GM23338 (cell line): ENCODE measurements around the gene RNF212B. TPM values are rescaled to one million over a fixed set of nuclear protein-coding genes. Genes with fewer than 3 reads are reported as not detected.

Source experiments
- ATAC-seq: fragments of 200-7000 bp; cut with Tn5 transposase; 3 replicates; pipeline ENCODE4 v1.9.1; 2020
- DNase-seq: peaks from one replicate; pipeline ENCODE4 v3.0.0-alpha.2; 2015; ENCODE audit warnings: low spot score
- H2AFZ ChIP-seq: fragments of 200-600 bp; sonication (generic); 2 replicates; pipeline ENCODE4 v1.8.0; 2016; ENCODE audit warnings: antibody characterized with exemption, mild to moderate bottlenecking, moderate library complexity
- H3F3A ChIP-seq: fragments of 200-600 bp; sonication (generic); replicated peaks from 2 replicates; pipeline ENCODE4 v1.8.0; 2017; ENCODE audit warnings: antibody characterized with exemption, mixed run types, low read depth
- H3K27ac ChIP-seq: fragments of 200-600 bp; sonication (generic); 2 replicates; pipeline ENCODE4 v1.6.1; 2016; ENCODE audit warnings: low read depth
- H3K27me3 ChIP-seq: fragments of 200-600 bp; sonication (generic); 2 replicates; pipeline ENCODE4 v1.8.0; 2016; ENCODE audit warnings: mild to moderate bottlenecking, mixed run types, moderate library complexity; ENCODE audit not compliant: insufficient read depth
- H3K36me3 ChIP-seq: fragments of 200-600 bp; sonication (generic); 2 replicates; pipeline ENCODE4 v1.8.0; 2016; ENCODE audit warnings: mild to moderate bottlenecking; ENCODE audit not compliant: insufficient read depth
- H3K4me1 ChIP-seq: fragments of 200-600 bp; sonication (generic); 2 replicates; pipeline ENCODE4 v1.8.0; 2016; ENCODE audit warnings: mild to moderate bottlenecking, moderate library complexity; ENCODE audit not compliant: insufficient read depth
- H3K4me2 ChIP-seq: fragments of 200-600 bp; sonication (generic); 2 replicates; pipeline ENCODE4 v1.7.1; 2017; ENCODE audit warnings: mixed run types
- H3K4me3 ChIP-seq: fragments of 200-600 bp; sonication (generic); 2 replicates; pipeline ENCODE4 v1.6.1; 2016; ENCODE audit warnings: mixed run types
- H3K79me2 ChIP-seq: fragments of 200-600 bp; sonication (generic); replicated peaks from 2 replicates; pipeline ENCODE4 v1.8.0; 2017; ENCODE audit warnings: mild to moderate bottlenecking; ENCODE audit not compliant: insufficient read depth
- H3K9me2 ChIP-seq: fragments of 200-600 bp; sonication (generic); 2 replicates; pipeline ENCODE4 v1.8.0; 2017; ENCODE audit not compliant: insufficient read depth
- H4K20me1 ChIP-seq: fragments of 200-600 bp; sonication (generic); replicated peaks from 2 replicates; pipeline ENCODE4 v1.8.0; 2017; ENCODE audit warnings: mild to moderate bottlenecking; ENCODE audit not compliant: insufficient read depth
- H3K27ac Mint-ChIP-seq: 2 replicates; pipeline ENCODE4 v1.8.0; 2020; ENCODE audit warnings: inconsistent platforms, mild to moderate bottlenecking, moderate library complexity, mixed read lengths
- H3K27me3 Mint-ChIP-seq: 3 replicates; pipeline ENCODE4 v1.8.0; 2022; ENCODE audit warnings: low read depth, mild to moderate bottlenecking, moderate library complexity, mixed read lengths, inconsistent platforms; ENCODE audit not compliant: insufficient read depth, poor library complexity
- H3K36me3 Mint-ChIP-seq: 3 replicates; pipeline ENCODE4 v1.8.0; 2021; ENCODE audit warnings: low read depth, mild to moderate bottlenecking, inconsistent platforms, moderate library complexity, mixed read lengths
- H3K4me1 Mint-ChIP-seq: 3 replicates; pipeline ENCODE4 v1.8.0; 2020; ENCODE audit warnings: mild to moderate bottlenecking, inconsistent platforms, mixed read lengths
- H3K4me3 Mint-ChIP-seq: 3 replicates; pipeline ENCODE4 v1.8.0; 2021; ENCODE audit warnings: moderate library complexity, mild to moderate bottlenecking, inconsistent platforms, mixed read lengths
- H3K9me3 Mint-ChIP-seq: 3 replicates; pipeline ENCODE4 v1.8.0; 2020; ENCODE audit warnings: moderate library complexity, mild to moderate bottlenecking, inconsistent platforms, mixed read lengths
- CREB1 ChIP-seq: fragments of 250-450 bp; sonication (Bioruptor Pico); IDR thresholded peaks from 2 replicates; pipeline ENCODE4 v1.5.0; 2020; ENCODE audit warnings: low read depth, mild to moderate bottlenecking, moderate library complexity
- CTCF ChIP-seq, 2 experiments: fragments of 200-600 bp in 1 of 2; sonication (generic) in 1 of 2; conservative IDR thresholded peaks; 2 replicates each; pipeline versions ENCODE4 v1.5.1 to v1.6.1; 2016 to 2017; ENCODE audit warnings: antibody characterized with exemption in 2 of 2, low read depth in 2 of 2, mild to moderate bottlenecking in 2 of 2, moderate library complexity in 1 of 2
- ETS1 ChIP-seq: IDR thresholded peaks from 2 replicates; pipeline ENCODE4 v1.6.1; 2016; ENCODE audit warnings: antibody characterized with exemption
- EZH2phosphoT487 ChIP-seq: fragments of 200-600 bp; sonication (generic); IDR thresholded peaks from one replicate; pipeline ENCODE4 v1.8.1; 2018; ENCODE audit warnings: antibody characterized with exemption; ENCODE audit not compliant: unreplicated experiment
- JUNB ChIP-seq: IDR thresholded peaks from one replicate; pipeline ENCODE4 v1.6.1; 2016; ENCODE audit warnings: antibody characterized with exemption; ENCODE audit not compliant: unreplicated experiment
- POLR2AphosphoS5 ChIP-seq: IDR thresholded peaks from 2 replicates; pipeline ENCODE4 v1.6.1; 2016; ENCODE audit warnings: antibody characterized with exemption, low read depth
- ZNF114 ChIP-seq: fragments of 250-450 bp; sonication (Bioruptor Pico); IDR thresholded peaks from 2 replicates; pipeline ENCODE4 v1.5.0; 2020; ENCODE audit warnings: mild to moderate bottlenecking, moderate library complexity
- polyA plus RNA-seq: library from polyadenylated mRNA; unstranded; fragments of >200 nt; fragmentation: Nextera tagmentation; extraction: Ambion mirVana; gene quantifications from 2 replicates; pipeline ENCODE4 v1.2.1, GENCODE V29; 2016
- total RNA-seq: library from RNA; depleted of rRNA; stranded (reverse); fragments of >200 nt; shearing (Covaris generic); gene quantifications from 2 replicates; pipeline ENCODE4 v1.2.3, GENCODE V29; 2014
- TF ChIP-seq, protein P1 (sequence below): fragments of 250-450 bp; sonication (Bioruptor Pico); IDR thresholded peaks from 2 replicates; pipeline ENCODE4 v1.5.0; 2020; ENCODE audit warnings: mild to moderate bottlenecking, moderate library complexity

Gene RNF212B
- total and polyA plus RNA-seq, 2 experiments from 2014 or later: not detected

DNA sequence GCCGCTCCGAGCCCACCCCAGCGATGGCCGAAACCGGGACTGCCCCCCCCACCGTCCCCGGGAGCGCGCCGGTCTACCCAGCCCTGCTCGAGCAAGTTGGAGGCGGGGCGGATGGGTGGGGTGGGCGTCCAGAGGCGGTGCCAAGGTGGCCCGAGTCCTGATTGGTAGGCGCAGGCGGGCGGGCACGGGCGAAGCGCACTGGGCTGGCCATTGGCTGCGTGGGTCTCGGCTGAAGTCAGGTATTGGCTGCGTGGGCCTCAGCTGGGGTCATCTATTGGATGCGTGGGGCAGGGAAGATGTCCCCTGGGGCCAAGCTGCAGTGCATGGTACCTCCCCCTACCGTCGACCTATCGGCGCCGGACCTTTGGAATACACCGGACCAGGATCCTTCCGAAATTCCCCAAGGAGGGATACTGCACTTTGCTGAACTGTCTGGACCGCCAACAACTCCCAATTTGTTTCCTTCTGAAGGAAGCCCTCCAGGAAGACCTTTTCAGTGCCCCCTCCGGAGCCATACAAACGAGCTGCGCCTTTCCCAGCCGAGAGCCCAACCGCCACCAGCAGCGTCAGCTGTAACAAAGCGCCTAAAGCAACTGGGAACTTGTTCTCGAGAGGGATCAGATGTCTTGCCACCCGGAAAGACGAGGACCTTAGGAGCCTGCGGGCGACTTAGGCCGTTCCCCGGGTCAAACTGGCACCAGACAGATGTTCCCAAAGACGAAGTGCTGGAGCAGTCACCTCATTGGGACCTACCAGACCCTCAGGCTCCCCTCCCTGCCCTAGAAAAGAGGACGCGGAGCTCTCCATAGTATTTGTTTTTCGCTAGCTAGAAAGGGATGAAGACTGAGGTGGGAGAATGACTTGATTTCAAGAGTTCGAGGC lies 48.5 kb downstream of the RNF212B start, which contains the start of gene HOMEZ:
TSS of gene HOMEZ (minus strand) at position 113 of the 882 bp plus-strand sequence. CDS start 180 bp downstream, outside the sequence.
- H3K36me3 ChIP-seq: no peaks in the 10 kb centered on the region
- H3K27me3 ChIP-seq: peaks cover 60% of the 10 kb centered on the region
- H2AFZ ChIP-seq: peak within 1 kb of the TSS; percentile 98
- H3K4me1 ChIP-seq: peaks cover 15% of the 10 kb centered on the region
- peaks cover 12% of the 10 kb centered on the region for H3K79me2 ChIP-seq
- no peaks in the 10 kb centered on the region for H3K36me3 Mint-ChIP-seq
- H3F3A ChIP-seq: peaks cover 12% of the 10 kb centered on the region
- TF ChIP-seq ETS1 (0 out of 2 replicates have a peak, but pooled peaks have one; percentile 25), POLR2AphosphoS5 (peak; percentile 69), CTCF (conservative IDR thresholded peaks at IDR 0.05; ENCODE audit: low read depth in 2 of 2) (0 out of 4 replicates have a peak, but pooled peaks of 1 of the 2 experiments have one; percentile 1), EZH2phosphoT487 (no peak), CREB1 (peak; percentile 68; the same call in 1 of the 2 replicates)
- peaks cover 47% of the 10 kb centered on the region for H3K27me3 Mint-ChIP-seq
- peaks cover 11% of the 10 kb centered on the region; the same call in 2 of the 3 replicates for H3K4me1 Mint-ChIP-seq
- peak within 1 kb of the TSS; percentile 93 for H3K4me2 ChIP-seq
- no peaks in the 10 kb centered on the region for H3K9me2 ChIP-seq
- H4K20me1 ChIP-seq: peaks cover 15% of the 10 kb centered on the region; the same call in 1 of the 2 replicates
- ATAC-seq (peak; percentile 96), DNase-seq (peak; percentile 98)
- H3K27ac Mint-ChIP-seq: peak within 1 kb of the TSS; percentile 94
- peak within 1 kb of the TSS; percentile 91 for H3K4me3 Mint-ChIP-seq
- H3K27ac ChIP-seq: peak within 1 kb of the TSS; percentile 82
- no peaks in the 10 kb centered on the region for H3K9me3 Mint-ChIP-seq
- H3K4me3 ChIP-seq: peak within 1 kb of the TSS; percentile 94

- Mint-ChIP-seq H3K4me3 (peak overlapping the region; percentile 91), H3K27me3 (peaks cover 55% of the 10 kb centered on the region)
- TF ChIP-seq ZNF114 (CRISPR knock-in tag) (no peak), JUNB (no peak), CREB1 (no peak)
- TF ChIP-seq, protein P1, sequence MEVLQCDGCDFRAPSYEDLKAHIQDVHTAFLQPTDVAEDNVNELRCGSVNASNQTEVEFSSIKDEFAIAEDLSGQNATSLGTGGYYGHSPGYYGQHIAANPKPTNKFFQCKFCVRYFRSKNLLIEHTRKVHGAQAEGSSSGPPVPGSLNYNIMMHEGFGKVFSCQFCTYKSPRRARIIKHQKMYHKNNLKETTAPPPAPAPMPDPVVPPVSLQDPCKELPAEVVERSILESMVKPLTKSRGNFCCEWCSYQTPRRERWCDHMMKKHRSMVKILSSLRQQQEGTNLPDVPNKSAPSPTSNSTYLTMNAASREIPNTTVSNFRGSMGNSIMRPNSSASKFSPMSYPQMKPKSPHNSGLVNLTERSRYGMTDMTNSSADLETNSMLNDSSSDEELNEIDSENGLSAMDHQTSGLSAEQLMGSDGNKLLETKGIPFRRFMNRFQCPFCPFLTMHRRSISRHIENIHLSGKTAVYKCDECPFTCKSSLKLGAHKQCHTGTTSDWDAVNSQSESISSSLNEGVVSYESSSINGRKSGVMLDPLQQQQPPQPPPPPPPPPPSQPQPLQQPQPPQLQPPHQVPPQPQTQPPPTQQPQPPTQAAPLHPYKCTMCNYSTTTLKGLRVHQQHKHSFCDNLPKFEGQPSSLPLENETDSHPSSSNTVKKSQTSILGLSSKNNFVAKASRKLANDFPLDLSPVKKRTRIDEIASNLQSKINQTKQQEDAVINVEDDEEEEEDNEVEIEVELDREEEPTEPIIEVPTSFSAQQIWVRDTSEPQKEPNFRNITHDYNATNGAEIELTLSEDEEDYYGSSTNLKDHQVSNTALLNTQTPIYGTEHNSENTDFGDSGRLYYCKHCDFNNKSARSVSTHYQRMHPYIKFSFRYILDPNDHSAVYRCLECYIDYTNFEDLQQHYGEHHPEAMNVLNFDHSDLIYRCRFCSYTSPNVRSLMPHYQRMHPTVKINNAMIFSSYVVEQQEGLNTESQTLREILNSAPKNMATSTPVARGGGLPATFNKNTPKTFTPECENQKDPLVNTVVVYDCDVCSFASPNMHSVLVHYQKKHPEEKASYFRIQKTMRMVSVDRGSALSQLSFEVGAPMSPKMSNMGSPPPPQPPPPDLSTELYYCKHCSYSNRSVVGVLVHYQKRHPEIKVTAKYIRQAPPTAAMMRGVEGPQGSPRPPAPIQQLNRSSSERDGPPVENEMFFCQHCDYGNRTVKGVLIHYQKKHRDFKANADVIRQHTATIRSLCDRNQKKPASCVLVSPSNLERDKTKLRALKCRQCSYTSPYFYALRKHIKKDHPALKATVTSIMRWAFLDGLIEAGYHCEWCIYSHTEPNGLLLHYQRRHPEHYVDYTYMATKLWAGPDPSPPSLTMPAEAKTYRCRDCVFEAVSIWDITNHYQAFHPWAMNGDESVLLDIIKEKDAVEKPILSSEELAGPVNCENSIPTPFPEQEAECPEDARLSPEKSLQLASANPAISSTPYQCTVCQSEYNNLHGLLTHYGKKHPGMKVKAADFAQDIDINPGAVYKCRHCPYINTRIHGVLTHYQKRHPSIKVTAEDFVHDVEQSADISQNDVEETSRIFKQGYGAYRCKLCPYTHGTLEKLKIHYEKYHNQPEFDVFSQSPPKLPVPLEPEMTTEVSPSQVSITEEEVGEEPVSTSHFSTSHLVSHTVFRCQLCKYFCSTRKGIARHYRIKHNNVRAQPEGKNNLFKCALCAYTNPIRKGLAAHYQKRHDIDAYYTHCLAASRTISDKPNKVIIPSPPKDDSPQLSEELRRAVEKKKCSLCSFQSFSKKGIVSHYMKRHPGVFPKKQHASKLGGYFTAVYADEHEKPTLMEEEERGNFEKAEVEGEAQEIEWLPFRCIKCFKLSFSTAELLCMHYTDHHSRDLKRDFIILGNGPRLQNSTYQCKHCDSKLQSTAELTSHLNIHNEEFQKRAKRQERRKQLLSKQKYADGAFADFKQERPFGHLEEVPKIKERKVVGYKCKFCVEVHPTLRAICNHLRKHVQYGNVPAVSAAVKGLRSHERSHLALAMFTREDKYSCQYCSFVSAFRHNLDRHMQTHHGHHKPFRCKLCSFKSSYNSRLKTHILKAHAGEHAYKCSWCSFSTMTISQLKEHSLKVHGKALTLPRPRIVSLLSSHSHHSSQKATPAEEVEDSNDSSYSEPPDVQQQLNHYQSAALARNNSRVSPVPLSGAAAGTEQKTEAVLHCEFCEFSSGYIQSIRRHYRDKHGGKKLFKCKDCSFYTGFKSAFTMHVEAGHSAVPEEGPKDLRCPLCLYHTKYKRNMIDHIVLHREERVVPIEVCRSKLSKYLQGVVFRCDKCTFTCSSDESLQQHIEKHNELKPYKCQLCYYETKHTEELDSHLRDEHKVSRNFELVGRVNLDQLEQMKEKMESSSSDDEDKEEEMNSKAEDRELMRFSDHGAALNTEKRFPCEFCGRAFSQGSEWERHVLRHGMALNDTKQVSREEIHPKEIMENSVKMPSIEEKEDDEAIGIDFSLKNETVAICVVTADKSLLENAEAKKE: no peak
These were observed 49.3 kb downstream of the RNF212B start for GRCh38 chr14:23286902-23287479.

More at GRCh38 chr14:23286902-23287479, 49.3 kb downstream of the RNF212B start:
- Mint-ChIP-seq H3K36me3 (no peaks in the 10 kb centered on the region), H3K9me3 (no peaks in the 10 kb centered on the region), H3K4me1 (peaks cover 11% of the 10 kb centered on the region; the same call in 2 of the 3 replicates), H3K27ac (no peak overlapping the region)
- no peak for DNase-seq
- Histone ChIP-seq H3K27ac (peak overlapping the region; percentile 82), H3K4me3 (peak overlapping the region; percentile 94), H3K4me1 (peaks cover 15% of the 10 kb centered on the region), H3K27me3 (peaks cover 65% of the 10 kb centered on the region), H4K20me1 (peaks cover 13% of the 10 kb centered on the region; the same call in 1 of the 2 replicates), H2AFZ (no peak overlapping the region; the same call in 1 of the 2 replicates), H3K36me3 (no peaks in the 10 kb centered on the region), H3K9me2 (no peaks in the 10 kb centered on the region), H3K79me2 (peaks cover 12% of the 10 kb centered on the region), H3F3A (peaks cover 10% of the 10 kb centered on the region), H3K4me2 (peak overlapping the region; percentile 90)
- no peak for ATAC-seq
